HG03342 (cell line): ENCODE measurements around the gene PDXK.
"Not testable (repeated sequence)": the region's sequence is repeated elsewhere in the genome, so short reads cannot be mapped to it uniquely, and the experiment has no call there.

Experiments
- ATAC-seq: cut with Tn5 transposase; IDR thresholded peaks from one replicate; pipeline ENCODE4 v1.9.1; 2021; ENCODE audit warnings: mild to moderate bottlenecking, moderate library complexity; ENCODE audit not compliant: unreplicated experiment

PDXK gene

DNA sequence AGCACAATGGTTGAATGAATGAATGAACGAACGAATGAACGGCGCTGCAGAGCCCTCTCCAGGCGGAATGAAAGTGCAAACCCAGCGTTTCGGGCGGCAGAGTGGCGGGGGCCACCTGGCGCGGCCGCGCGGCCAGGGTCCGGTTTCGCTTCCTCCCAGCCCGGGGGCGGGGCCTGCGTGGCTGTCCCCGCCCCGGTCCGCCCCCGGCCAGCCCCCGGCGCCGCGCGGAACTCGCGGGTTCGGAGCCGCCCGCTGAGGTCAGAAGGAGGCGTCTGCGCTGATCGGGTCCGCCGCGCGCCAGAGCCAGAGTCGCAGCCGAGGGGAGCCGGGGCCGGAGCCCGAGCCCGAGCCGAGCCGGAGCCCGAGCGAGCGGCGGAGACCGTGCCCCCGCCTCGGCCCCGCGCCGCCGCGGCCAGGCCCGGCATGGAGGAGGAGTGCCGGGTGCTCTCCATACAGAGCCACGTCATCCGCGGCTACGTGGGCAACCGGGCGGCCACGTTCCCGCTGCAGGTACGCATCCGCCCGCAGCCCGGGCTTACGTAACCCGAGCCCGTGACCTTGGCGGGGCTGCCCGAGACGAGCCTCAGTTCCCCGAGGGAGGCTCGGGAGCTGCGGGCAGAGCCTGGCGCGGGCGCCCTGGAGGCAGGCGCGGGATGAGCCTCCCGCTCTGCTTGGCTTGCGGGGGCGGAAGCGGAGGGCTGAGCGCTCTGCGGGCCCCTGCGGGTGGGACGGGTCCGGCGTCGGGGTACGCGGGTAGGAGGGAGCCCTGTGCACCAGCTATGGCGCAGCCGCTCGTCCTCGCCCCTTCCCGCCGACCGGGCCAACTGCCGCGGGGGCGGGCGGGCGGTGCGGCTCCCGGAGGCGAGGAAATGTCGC lies at the start of gene PDXK:
TSS of gene PDXK (plus strand) at position 258 of the 876 bp plus-strand sequence. CDS start at position 424, 166 bp downstream.
- peak; percentile 57 for ATAC-seq

DNA sequence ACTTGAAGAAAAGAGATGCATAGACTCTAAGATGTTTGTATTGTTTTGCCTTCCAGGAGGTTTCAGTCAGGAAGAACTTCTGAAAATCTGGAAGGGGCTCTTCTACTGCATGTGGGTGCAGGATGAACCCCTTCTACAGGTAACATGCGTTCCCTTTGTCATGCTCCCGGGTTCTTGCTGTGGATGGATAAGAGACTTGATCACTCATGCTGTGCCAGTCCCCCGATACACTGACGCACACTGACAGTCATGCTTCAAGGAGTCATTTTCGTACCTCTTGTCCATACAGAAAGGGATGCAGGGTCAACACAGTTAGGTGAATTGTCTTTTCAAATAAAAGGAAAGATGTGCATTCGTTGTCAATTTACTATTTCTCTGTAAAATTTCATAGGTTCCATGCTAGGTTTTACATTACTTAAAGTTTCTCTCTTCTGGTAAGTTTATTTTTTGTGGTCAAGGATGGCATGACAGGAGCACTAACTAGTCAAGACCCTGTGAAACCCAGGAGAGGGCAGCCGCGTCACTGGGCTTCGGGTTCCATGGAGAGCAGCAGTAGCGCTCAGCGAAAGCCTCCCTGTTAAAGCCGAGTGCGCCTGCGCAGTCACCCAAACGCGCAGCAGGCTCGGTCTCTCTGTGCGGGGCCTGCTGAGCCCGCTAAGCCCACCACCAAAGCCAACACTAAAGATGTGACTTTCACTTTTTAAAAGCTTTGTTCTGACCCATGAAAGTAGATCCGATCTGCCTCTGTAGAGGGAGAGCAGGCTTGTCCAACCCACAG lies 48.9 kb upstream of the PDXK start:
- no peak for ATAC-seq

DNA sequence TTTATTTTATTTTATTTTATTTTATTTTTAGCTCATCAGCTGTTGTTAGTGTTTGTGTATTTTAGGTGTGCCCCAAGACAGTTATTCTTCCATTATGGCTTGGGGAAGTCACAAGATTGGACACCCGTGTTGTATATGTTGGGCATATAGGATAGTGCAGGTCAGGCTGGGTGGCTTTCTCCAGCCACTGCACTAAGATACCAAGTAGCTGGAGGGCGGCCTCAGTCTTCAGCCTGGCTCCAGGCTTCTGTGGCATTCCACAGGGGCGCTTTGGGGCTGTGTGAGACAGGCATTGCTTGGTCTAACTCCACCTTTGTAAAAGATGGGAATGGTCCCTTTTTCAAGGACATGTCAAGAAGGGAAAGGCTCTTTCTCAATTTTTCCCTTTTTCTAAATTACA lies 43.1 kb upstream of the PDXK start:
- no peak for ATAC-seq

DNA sequence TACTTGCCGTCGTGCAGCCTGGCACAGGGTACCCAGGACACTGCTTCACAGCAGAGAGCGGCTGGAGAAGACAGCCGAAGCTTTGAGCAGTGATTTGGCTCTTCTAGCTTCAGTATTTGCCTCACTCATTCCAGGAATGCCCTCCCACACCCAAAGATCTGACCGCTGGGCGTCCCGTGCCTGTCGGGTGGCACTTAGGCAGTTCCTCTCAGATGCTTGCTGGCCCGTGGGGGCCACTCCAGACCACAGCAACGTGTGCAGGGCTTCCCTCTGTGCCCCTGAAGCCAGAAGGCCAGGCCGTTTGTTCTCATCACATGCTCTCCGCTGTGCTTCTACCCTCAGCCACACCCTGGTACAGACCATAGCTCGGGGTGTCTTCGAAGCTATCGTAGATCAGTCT lies 42.5 kb upstream of the PDXK start:
- no peak for ATAC-seq

DNA sequence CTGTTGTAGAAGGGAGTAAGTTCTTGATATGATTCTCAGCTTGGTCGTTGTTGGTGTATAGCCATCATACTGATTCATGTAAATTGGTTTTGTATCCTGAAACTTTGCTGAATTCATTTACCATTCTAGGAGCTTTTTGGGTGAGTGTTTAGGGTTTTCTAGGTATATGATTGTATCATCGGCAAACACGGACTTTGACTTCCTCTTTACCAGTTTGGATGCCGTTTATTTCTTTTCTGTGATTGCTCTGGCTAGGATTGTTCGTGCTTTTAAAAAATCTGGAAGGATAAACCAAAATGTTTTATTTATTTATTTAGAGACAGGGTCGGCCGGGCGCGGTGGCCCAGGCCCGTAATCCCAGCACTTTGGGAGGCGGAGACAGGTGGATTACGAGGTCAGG lies 39.0 kb upstream of the PDXK start:
- no peak for ATAC-seq

DNA sequence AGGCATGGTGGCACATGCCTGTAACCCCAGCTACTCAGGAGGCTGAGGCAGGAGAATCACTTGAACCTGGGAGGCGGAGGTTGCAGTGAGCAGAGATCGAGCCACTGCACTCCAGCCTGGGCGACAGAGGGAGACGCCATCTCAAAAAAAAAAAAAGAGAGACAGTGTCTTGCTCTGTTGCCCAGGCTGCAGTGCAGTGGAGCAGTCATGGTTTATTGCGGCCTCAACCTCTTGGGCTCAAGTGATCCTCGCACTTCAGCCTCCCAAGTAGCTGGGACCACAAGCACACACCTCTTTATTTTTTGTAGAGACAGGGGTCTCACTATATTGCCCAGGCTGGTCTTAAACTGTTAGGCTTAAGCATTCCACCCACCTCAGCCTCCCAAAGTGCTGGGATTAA lies 38.5 kb upstream of the PDXK start:
- not testable (repeated sequence) for ATAC-seq

DNA sequence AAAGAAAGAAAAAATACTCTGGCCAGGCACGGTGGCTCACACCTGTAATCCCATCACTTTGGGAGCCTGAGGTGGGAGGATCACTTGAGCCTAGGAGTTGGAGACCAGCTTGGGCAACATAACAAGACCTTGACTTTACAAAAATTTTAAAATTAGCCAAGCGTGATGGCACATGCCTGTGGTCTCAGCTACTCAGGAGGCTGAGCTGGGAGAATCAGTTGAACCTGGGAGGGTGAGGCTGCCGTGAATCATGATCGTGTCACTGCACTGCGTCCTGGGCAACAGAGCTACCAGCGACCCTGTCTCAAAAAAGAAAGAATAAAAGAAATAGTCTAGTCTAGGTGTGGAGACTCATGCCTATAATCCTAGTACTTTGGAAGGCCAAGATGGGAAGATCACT lies 37.3 kb upstream of the PDXK start:
- no peak for ATAC-seq

DNA sequence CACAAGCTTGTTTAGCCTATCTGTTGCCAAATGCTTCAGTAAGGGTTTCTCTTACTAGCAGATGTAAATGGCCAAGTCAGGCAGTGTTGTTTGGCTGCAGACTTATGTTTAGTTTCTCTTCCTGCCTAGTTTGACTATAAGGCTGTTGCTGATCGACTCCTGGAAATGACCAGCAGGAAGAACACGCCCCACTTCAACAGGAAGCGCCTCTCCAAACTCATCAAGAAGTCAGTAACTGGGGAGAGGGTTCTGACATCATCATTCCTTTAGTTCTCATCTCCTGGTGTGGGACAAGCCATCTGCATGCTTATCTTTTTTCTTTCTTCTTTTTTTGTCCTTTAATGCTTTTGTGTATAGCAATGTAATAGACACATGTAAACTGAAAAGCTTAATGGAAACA lies 34.5 kb upstream of the PDXK start:
- no peak for ATAC-seq

DNA sequence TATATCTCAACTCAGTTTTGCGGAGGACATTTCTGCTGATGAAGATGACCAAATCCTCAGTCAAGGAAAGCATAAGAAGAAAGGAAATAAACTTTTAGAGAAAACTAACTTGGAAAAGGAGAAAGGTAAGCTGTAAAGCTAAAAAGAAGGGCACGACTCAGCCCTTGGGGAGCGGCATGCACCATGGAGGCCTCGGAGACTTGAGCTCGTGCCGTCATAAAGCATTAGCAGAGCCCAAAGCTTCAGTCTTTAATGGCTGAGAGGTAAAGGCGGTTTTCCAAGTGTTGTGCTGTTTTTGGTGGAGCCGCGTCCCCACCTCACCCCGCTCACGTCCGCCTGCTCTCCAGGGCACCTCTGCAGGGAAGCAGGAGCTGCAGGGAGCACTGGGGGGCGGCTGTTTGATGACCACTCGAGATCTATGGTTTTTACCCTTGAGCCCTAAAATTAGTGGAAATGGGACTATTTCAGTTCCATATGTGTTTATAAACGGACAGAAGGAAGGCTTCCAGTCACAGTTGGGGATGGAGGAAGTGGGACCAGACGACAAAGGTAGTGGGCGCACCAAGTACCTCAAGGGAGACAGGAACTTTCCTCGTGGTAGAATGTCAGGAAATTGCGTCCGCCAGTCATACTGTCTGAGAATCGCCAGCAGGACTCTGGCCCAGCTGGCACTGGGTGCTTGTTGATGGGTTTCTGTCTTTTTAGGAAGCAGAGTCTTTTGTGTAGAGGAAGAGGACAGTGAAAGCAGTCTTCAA lies 31.9 kb upstream of the PDXK start:
- ATAC-seq: no peak

DNA sequence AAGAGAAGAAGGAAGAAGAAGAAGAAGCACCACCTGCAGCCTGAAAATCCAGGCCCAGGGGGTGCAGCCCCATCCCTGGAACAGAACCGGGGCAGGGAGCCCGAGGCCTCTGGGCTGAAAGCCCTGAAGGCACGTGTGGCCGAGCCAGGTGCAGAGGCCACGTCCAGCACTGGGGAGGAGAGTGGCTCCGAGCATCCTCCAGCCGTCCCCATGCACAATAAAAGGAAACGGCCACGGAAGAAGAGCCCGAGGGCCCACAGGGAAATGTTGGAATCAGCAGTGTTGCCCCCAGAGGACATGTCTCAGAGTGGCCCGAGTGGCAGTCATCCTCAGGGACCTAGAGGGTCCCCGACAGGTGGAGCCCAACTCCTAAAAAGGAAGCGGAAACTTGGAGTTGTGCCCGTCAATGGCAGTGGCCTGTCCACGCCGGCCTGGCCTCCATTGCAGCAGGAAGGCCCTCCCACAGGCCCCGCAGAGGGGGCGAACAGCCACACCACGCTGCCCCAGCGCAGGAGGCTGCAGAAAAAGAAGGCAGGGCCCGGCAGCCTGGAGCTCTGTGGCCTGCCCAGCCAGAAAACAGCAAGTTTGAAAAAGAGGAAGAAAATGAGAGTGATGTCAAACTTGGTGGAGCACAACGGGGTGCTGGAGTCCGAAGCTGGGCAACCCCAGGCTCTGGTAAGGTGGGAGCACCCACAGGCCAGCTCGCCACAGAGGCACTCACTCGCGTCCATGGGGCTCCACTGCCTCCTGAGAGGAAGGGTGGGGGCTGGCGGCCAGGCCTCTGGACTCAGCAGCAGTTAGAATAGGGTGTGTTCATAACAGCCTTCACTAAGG lies 31.1 kb upstream of the PDXK start:
- ATAC-seq: no peak

DNA sequence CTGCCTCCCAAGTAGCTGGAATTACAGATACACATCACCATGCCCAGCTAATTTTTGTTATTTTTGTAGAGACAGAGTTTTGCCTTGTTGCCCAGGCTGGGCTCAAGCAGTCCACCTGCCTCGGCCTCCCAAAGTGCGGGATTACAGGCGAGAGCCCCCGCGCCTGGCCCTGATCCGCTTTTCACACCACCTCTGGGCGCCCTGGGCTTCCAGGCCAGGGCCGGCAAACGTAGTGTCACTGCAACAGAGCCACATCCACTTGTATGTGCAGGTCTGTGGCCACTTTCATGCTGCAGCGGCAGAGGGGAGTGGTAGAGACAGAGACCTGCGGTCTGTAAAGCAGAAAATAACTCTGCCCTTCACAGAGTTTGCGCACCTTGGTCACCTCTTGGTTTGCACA lies 30.0 kb upstream of the PDXK start:
- ATAC-seq: no peak

DNA sequence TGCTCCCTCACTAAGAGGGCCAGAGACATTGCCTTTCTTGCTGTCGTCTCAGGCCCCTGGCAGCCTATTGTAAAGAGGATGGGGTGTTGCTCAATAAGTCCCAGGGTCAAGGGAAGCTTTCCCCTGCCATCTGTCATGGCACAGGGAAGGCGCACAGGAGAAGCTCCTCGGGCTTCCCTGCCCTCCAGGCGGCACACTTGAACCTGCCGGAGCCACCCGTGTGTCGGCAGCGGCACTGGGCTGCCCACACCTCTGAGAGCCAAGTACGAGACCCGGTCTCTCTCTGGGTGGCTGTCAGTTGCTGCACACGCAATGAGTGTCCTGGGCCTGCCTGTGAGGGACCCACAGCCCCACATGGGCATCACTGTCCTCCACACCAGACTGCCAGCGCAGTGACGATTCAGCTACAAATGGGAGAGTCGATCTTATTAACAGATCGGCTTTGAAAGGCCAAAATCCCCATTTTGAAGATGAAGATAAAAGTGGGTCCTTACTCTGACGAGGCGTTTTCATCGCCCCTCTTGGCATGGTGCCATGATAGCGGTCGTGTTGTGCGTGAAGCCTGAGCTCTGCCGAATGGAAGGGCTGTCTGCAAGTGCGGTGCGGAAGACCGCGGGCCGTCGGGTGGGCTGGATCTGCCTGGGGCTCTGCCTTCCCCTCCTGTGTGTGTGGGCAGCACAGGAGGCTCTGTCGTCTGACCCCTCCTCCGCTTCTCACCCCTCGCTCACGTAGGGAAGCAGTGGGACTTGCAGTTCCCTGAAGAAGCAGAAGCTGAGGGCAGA lies 29.2 kb upstream of the PDXK start:
- no peak for ATAC-seq

DNA sequence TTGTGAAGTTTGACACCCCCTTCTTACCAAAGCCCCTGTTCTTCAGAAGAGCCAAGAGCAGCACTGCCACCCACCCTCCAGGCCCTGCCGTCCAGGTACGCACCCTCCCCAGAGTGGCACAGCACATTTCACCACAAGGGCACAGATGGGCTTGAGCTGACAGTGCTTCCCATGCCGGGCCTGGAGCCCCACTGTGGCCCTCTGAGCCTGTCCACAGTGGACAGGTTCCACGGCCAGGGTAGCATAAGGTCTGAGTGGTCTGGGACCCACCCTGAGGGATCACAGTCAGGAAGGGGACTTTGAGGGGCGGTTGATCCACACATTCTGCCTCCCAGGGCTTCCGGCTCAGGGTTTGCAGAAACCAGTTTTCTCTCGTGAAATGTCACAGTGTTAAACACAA lies 28.6 kb upstream of the PDXK start:
- ATAC-seq: no peak

DNA sequence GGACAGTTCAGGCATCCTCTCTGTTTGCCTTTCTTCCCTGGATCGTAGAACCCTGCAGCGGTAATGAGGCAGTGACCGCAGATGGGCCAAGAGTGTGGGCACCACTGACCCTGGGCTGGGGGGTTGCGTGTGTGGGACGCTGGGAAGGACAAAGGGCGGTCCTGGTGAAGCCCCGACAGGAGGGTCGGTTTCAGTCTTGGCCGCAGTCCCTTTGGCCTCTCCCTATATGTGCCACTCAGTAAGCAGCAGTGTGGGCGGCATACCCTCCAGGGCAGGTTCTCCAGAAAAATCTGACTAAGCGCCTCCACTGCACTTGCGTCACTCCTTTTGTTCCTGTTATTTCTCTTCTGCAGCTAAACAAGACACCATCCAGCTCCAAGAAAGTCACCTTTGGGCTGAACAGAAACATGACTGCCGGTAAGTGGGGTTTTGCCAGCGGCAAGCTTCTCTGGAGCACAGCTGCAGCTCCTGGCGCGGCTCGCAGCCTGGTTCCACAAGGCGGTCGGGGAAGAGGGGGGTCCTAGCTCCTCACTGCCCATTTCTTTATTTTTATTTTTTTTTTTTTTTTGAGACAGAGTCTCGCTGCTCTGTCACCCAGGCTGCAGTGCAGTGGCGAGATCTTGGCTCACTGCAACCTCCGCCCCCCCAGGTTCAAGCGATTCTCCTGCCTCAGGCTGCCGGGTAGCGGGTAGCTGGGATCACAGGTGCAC lies 27.7 kb upstream of the PDXK start:
- no peak for ATAC-seq

DNA sequence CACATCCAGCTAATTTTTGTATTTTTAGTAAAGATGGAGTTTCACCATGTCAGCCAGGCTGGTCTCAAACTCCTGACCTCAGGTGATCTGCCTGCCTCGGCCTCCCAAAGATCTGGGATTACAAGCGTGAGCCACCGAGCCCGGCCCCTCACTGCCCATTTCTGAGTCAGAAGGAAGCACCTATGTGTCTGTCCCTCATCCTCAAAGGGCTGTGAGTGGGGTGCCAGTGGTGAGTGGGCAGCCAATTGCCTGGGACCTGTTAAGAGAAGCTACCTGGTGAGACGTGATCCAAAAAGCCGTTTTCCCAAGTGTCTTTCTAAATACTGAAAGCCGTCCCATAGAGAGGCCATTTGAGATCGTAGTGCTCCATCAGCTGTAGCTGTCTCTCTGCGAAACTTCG lies 27.1 kb upstream of the PDXK start:
- ATAC-seq: no peak

DNA sequence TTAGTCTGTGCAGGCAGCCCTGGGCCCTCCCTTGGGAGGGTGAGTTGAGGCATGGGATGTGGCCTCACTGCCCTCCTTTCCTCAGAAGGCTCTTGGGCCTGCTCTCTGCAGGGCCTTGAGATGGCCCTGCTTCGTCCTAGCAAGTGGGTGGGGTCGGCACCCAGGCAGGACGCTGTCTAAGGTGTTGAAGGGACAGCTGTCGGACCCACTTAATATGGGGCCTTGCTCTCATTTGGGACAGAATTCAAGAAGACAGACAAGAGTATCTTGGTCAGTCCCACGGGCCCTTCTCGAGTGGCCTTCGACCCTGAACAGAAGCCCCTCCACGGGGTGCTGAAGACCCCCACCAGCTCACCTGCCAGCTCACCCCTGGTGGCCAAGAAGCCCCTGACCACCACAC lies 26.0 kb upstream of the PDXK start:
- ATAC-seq: no peak

DNA sequence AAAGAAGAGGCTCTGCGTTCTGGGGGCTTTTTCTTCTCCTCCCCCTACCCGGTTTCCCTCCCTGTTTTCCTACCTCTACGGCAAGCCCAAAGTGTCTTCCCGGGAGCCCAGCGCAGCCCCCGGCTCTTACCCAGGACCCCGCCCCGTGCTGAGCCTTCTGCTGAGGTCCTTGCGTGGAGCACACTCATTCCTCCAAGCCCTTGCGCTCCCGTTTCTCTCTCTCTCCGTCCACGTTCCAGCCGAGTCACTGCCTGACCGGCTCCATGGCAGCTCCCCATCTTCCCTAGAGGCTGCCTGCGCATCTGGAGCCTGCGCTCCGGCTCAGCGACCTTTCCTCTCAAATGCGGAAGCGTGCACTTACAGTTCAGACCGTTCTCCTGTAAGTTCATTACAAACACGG lies 24.9 kb upstream of the PDXK start:
- ATAC-seq: no peak

DNA sequence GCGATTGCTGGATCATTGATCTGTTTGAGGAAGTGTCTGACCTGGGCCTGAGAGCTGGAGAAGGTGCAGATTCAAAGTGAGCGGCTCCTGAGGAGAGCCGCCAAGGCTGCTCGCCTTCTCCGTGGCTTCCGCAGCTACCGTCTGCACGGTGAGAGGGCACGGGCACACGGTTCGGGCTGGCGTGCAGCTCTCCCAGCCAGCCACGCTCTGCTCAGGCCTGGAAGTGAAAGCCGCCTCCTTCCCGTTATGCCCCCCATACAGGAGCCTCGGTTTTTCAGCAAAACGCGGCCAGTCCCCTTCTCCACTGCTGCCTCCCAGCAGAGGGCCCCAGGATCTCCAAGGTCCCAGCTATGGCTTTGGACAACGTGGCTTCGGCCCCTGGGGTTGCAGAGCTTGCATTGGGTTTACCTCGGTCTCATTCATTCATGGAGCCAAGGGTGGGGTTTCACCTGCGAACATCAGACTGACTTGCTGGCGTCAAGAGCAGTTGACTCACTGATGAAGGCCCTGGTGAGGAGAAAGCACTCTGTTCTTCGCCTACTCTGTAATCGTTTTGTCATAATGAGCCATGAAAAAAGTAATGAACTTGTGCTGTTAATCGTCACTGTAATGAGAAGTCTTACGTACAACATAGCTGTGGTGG lies 24.4 kb upstream of the PDXK start:
- no peak for ATAC-seq

DNA sequence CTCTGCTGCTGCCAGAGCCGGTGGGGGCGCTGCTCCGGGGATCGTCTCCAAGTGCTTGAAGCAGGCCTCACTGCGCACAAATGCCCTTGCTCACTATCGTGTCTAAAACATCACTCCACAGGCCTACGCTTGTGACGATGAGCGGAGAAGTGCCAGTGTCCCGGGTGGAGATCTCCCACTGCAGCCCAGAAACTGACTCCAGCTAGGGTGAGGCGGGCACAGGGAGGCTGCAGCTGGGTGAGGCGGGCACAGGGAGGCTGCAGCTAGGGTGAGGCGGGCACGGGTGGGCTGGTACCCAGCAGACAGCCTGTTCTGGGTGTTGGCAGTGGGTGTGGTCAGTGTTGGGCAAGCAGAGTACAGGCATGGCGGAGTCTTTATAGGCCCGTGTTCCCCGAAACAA lies 22.7 kb upstream of the PDXK start:
- no peak for ATAC-seq
